Loucy (cell line): Measurements from ENCODE around the gene GNPDA1.

Experiments used
- EZH2phosphoT487 ChIP-seq: fragments of 200-600 bp; IDR thresholded peaks from 2 replicates; pipeline ENCODE4 v1.6.1; 2018; ENCODE audit warnings: antibody characterized with exemption, mild to moderate bottlenecking, moderate library complexity, borderline replicate concordance
- TF ChIP-seq, protein P1 (sequence below): fragments of 200-600 bp; sonication (generic); conservative IDR thresholded peaks from 2 replicates; pipeline ENCODE4 v1.5.1; 2014; ENCODE audit warnings: mild to moderate bottlenecking, antibody characterized with exemption, low read length

- TF ChIP-seq, protein P1, sequence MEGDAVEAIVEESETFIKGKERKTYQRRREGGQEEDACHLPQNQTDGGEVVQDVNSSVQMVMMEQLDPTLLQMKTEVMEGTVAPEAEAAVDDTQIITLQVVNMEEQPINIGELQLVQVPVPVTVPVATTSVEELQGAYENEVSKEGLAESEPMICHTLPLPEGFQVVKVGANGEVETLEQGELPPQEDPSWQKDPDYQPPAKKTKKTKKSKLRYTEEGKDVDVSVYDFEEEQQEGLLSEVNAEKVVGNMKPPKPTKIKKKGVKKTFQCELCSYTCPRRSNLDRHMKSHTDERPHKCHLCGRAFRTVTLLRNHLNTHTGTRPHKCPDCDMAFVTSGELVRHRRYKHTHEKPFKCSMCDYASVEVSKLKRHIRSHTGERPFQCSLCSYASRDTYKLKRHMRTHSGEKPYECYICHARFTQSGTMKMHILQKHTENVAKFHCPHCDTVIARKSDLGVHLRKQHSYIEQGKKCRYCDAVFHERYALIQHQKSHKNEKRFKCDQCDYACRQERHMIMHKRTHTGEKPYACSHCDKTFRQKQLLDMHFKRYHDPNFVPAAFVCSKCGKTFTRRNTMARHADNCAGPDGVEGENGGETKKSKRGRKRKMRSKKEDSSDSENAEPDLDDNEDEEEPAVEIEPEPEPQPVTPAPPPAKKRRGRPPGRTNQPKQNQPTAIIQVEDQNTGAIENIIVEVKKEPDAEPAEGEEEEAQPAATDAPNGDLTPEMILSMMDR: no peak
- no peak for TF ChIP-seq EZH2phosphoT487
Observed at GRCh38 chr5:141954194-141954593, 58.6 kb downstream of the GNPDA1 start.
